K562 (cell line): ENCODE results near the gene NUP98. TPM values are rescaled to one million over a fixed set of nuclear protein-coding genes. Genes with fewer than 3 reads are reported as not detected.

Experiments
- CREM ChIP-seq: IDR thresholded peaks from 2 replicates; pipeline ENCODE4 v1.6.1; 2014; ENCODE audit warnings: antibody characterized with exemption, low read depth
- DDX20 ChIP-seq: fragments of 450-650 bp; IDR thresholded peaks from 2 replicates; pipeline ENCODE4 v1.6.1; 2016; ENCODE audit warnings: missing genetic modification characterization, low read depth, mild to moderate bottlenecking, missing compliant biosample characterization, moderate library complexity
- EHMT2 ChIP-seq: fragments of 450-650 bp; IDR thresholded peaks from 2 replicates; pipeline ENCODE4 v1.6.1; 2018; ENCODE audit warnings: antibody characterized with exemption
- HDAC1 ChIP-seq, 2 experiments: fragments of 450-650 bp; IDR thresholded peaks; 2 replicates each; pipeline ENCODE4 v1.6.1; 2016 to 2017; ENCODE audit warnings: inconsistent platforms in 1 of 2, mild to moderate bottlenecking in 1 of 2, moderate library complexity in 1 of 2
- HDAC2 ChIP-seq: fragments of 450-650 bp; IDR thresholded peaks from 2 replicates; pipeline ENCODE4 v1.6.1; 2016; ENCODE audit warnings: mild to moderate bottlenecking
- MTF1 ChIP-seq: fragments of 250-450 bp; sonication (Bioruptor Pico); IDR thresholded peaks from 2 replicates; pipeline ENCODE4 v1.9.0; 2021; ENCODE audit warnings: moderate library complexity, mild to moderate bottlenecking, inconsistent platforms, borderline replicate concordance
- NCOA2 ChIP-seq, 2 experiments: fragments of 450-650 bp; IDR thresholded peaks; 2 replicates each; pipeline ENCODE4 v1.6.1; 2018; ENCODE audit warnings: mild to moderate bottlenecking in 2 of 2, moderate library complexity in 1 of 2; ENCODE audit not compliant: partially characterized antibody in 2 of 2
- OTX1 ChIP-seq: fragments of 450-650 bp; formaldehyde crosslinking; IDR thresholded peaks from 2 replicates; pipeline ENCODE4 v1.4.0; 2022; ENCODE audit warnings: mild to moderate bottlenecking
- RBBP5 ChIP-seq: fragments of 200-600 bp; sonication (generic); IDR thresholded peaks from 2 replicates; pipeline ENCODE4 v1.6.1; 2012; ENCODE audit warnings: borderline replicate concordance, mild to moderate bottlenecking, low read length, control low read depth, inconsistent platforms; ENCODE audit not compliant: insufficient read depth, poor library complexity, severe bottlenecking
- SMAD1 ChIP-seq: fragments of 150-350 bp; IDR thresholded peaks from 2 replicates; pipeline ENCODE4 v1.6.1; 2014; ENCODE audit warnings: low read length, low read depth; ENCODE audit not compliant: partially characterized antibody
- SMAD2 ChIP-seq: fragments of 150-350 bp; IDR thresholded peaks from 2 replicates; pipeline ENCODE4 v1.6.1; 2014; ENCODE audit warnings: low read depth, mild to moderate bottlenecking, low read length
- SRSF7 ChIP-seq: fragments of 200-400 bp; formaldehyde crosslinking; optimal IDR thresholded peaks from 2 replicates; pipeline ENCODE3; 2017; ENCODE audit warnings: mild to moderate bottlenecking, low read depth, low read length
- TBL1XR1 ChIP-seq, 2 experiments: IDR thresholded peaks; 2 replicates each; pipeline ENCODE4 v1.6.1; 2012; ENCODE audit warnings: improper control_type of control experiment in 2 of 2, low read length in 2 of 2, mild to moderate bottlenecking in 1 of 2
- ZNF407 ChIP-seq: fragments of 450-650 bp; IDR thresholded peaks from 2 replicates; pipeline ENCODE4 v1.6.1; 2016; ENCODE audit warnings: low read depth
- ZNF561 ChIP-seq: fragments of 450-650 bp; formaldehyde crosslinking; conservative IDR thresholded peaks from 2 replicates; pipeline ENCODE4 v1.4.0; 2020; ENCODE audit warnings: mild to moderate bottlenecking, moderate library complexity
- polyA plus RNA-seq, 8 experiments: library from polyadenylated mRNA; depleted of rRNA in 4 of 8; stranded (reverse) in 5 of 8; unstranded in 3 of 8; fragments of >200 nt; fragmentation: Nextera tagmentation in 2 of 8; fragmentation: Illumina TruSeq in 1 of 8; extraction: Ambion mirVana in 2 of 8; extraction: Trizol in 1 of 8; gene quantifications; 2 replicates each; pipeline versions ENCODE4 v1.2.1 to v1.2.3, GENCODE V29; 2011 to 2014; ENCODE audit warnings: inconsistent platforms in 1 of 8, missing spikeins in 1 of 8
- total RNA-seq, 7 experiments: library from RNA; depleted of rRNA in 6 of 7; stranded (reverse); fragments of >200 nt in 6 of 7; fragmentation: Illumina TruSeq in 2 of 7; extraction: Trizol in 2 of 7; gene quantifications; 2 replicates each; pipeline versions ENCODE4 v1.2.1 to v1.2.3, GENCODE V29; 2011 to 2021; ENCODE audit warnings: low replicate concordance in 1 of 7
- TF ChIP-seq, protein P1 (sequence below): IDR thresholded peaks from 3 replicates; pipeline ENCODE4 v1.6.1; 2011; ENCODE audit warnings: borderline replicate concordance, mild to moderate bottlenecking, moderate library complexity; ENCODE audit not compliant: insufficient read length; ENCODE audit errors: extremely low read depth

NUP98 gene
- total and polyA plus RNA-seq, 9 of the 15 experiments (the other 6 are each of a cell fraction or from before 2014, with no cell fraction given) = 45.1 to 196 (median 130) TPM

DNA sequence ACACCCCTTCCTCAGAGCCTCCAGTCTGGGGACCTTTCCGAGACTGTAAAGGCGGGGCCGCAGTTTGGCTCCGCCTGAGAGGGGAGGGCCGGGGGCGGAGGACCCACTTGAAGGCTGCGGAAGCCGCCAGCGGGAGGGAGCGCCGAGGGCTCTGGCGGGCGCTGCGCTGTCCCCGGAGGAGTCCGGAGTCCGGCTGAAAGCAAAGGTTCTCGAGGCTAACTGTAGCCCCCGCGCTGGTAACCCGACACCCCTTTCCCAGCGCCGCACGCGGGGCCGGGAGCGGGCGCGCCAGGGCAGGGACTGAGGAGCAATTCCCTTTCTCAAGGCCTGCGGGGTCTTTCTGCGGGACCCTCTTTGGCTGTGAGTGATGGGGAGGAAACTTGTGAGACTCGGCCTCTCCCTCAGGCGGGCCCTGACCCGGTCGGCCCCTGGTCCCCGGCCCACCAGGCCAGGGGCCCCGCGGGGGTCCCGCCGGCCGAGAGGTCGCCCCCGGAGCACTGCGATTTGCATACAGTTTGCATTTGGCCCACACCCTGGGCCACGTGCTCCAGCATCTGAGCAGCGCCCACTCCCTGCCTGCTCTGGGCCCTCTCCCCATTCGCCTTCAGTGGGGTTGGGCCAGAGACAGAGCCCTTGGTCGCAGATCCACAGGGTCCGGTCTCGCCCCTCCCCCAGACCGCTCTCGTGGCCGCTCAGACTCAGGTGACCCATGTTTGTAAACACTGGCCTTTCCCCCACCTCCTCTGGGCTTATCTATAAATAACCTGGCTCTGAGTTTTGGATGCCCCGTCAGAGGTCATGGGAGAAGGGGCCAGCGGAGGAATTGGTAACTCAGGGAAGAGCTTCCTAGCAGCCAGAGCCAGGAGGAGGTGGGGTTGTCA, 155.0 kb downstream of the NUP98 start (continued):
- TF ChIP-seq NCOA2 (IDR thresholded peaks at IDR 0.05; ENCODE audit: partially characterized antibody in 2 of 2) (no peak), ZNF407 (no peak), CREM (no peak), RBBP5 (no peak), SMAD1 (no peak), SMAD2 (no peak), EHMT2 (no peak), SRSF7 (no peak), ZNF561 (CRISPR knock-in tag) (no peak), TBL1XR1 (IDR thresholded peaks at IDR 0.05; ENCODE audit: low read length in 2 of 2) (no peak), HDAC1 (IDR thresholded peaks at IDR 0.05) (peak in 1 of 2 experiments; percentile 65; a peak in 2 of 4 replicates), DDX20 (no peak), HDAC2 (no peak), MTF1 (CRISPR knock-in tag) (no peak), OTX1 (no peak)
- TF ChIP-seq, protein P1, sequence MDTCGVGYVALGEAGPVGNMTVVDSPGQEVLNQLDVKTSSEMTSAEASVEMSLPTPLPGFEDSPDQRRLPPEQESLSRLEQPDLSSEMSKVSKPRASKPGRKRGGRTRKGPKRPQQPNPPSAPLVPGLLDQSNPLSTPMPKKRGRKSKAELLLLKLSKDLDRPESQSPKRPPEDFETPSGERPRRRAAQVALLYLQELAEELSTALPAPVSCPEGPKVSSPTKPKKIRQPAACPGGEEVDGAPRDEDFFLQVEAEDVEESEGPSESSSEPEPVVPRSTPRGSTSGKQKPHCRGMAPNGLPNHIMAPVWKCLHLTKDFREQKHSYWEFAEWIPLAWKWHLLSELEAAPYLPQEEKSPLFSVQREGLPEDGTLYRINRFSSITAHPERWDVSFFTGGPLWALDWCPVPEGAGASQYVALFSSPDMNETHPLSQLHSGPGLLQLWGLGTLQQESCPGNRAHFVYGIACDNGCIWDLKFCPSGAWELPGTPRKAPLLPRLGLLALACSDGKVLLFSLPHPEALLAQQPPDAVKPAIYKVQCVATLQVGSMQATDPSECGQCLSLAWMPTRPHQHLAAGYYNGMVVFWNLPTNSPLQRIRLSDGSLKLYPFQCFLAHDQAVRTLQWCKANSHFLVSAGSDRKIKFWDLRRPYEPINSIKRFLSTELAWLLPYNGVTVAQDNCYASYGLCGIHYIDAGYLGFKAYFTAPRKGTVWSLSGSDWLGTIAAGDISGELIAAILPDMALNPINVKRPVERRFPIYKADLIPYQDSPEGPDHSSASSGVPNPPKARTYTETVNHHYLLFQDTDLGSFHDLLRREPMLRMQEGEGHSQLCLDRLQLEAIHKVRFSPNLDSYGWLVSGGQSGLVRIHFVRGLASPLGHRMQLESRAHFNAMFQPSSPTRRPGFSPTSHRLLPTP = no peak
